ENCODE measurements around the gene KRT81. TPM values are rescaled to one million over a fixed set of nuclear protein-coding genes. Genes with fewer than 3 reads are reported as not detected.
A peak's percentile ranks its signal among the peaks of the same experiment; 100 is the strongest.

The KRT81 gene
- total RNA-seq, 4 donors from 2014 or later = not detected

GRCh38 chr12:52245962-52246569 is 45.3 kb downstream of the KRT81 start:
- Histone ChIP-seq H3K27ac (no peak overlapping the region), H3K9me3 (no peaks in the 10 kb centered on the region), H3K4me3 (no peak overlapping the region), H3K4me1 (peaks cover 4 to 7% of the 10 kb centered on the region in 2 donors), H3K36me3 (no peaks in the 10 kb centered on the region), H3K27me3 (no peaks in the 10 kb centered on the region)
- intact Hi-C loops (cut with DNase I; ENCODE audit: low total_unique reads) = no loop called here
- TF ChIP-seq CTCF (IDR thresholded peaks at IDR 0.05) = no peak
- no peak for TF ChIP-seq POLR2A (IDR thresholded peaks at IDR 0.05)
- no peak for DNase-seq

- Histone ChIP-seq H3K4me3 (no peak overlapping the region), H3K36me3 (no peaks in the 10 kb centered on the region), H3K27ac (no peak overlapping the region), H3K4me1 (peaks cover 4 to 7% of the 10 kb centered on the region in 2 donors), H3K27me3 (no peaks in the 10 kb centered on the region), H3K9me3 (no peaks in the 10 kb centered on the region)
- intact Hi-C loops (cut with DNase I; ENCODE audit: low total_unique reads) = no loop called here
- TF ChIP-seq POLR2A (IDR thresholded peaks at IDR 0.05) (no peak), CTCF (IDR thresholded peaks at IDR 0.05) (no peak)
- DNase-seq = no peak
Observed at GRCh38 chr12:52245259-52245961, 45.9 kb downstream of the KRT81 start.

GRCh38 chr12:52244615-52244994 is 46.7 kb downstream of the KRT81 start:
- H3K27ac ChIP-seq = peak overlapping the region; percentile 55 to 68
- H3K36me3 ChIP-seq = no peaks in the 10 kb centered on the region
- no peak for TF ChIP-seq POLR2A (IDR thresholded peaks at IDR 0.05)
- no peak for TF ChIP-seq CTCF (IDR thresholded peaks at IDR 0.05)
- H3K9me3 ChIP-seq = no peaks in the 10 kb centered on the region
- no peak for DNase-seq
- H3K27me3 ChIP-seq = no peaks in the 10 kb centered on the region
- peaks cover 4 to 7% of the 10 kb centered on the region in 2 donors for H3K4me1 ChIP-seq
- intact Hi-C loops (cut with DNase I; ENCODE audit: low total_unique reads) = no loop called here
- no peak overlapping the region for H3K4me3 ChIP-seq

GRCh38 chr12:52243856-52244614 is 47.3 kb downstream of the KRT81 start:
- TF ChIP-seq POLR2A (IDR thresholded peaks at IDR 0.05) (no peak), CTCF (IDR thresholded peaks at IDR 0.05) (no peak)
- H3K27me3 ChIP-seq = no peaks in the 10 kb centered on the region
- peaks cover 4 to 7% of the 10 kb centered on the region in 2 donors for H3K4me1 ChIP-seq
- no peak overlapping the region for H3K4me3 ChIP-seq
- H3K27ac ChIP-seq = peak overlapping the region; percentile 55 to 68
- intact Hi-C loops (cut with DNase I; ENCODE audit: low total_unique reads) = no loop called here
- H3K36me3 ChIP-seq = no peaks in the 10 kb centered on the region
- DNase-seq = peak; percentile 67 to 84
- no peaks in the 10 kb centered on the region for H3K9me3 ChIP-seq
